Spleen (tissue), 7 donors: ENCODE data around the gene C14orf180.

ENCODE experiments used
- POLR2A ChIP-seq, 3 donors: fragments of 450-650 bp; IDR thresholded peaks; one replicate each; pipeline ENCODE4 v1.5.1; 2017; ENCODE audit warnings: antibody characterized with exemption in 3 of 3, mild to moderate bottlenecking in 1 of 3
- POLR2AphosphoS5 ChIP-seq, 3 donors: sonication (generic); formaldehyde crosslinking; IDR thresholded peaks; one replicate each; pipeline ENCODE4 v1.5.1; 2017; ENCODE audit warnings: antibody characterized with exemption in 3 of 3
- TF ChIP-seq, protein P1 (sequence below), 11 experiments: fragments of 200-600 bp in 7 of 11; fragments of 450-650 bp in 4 of 11; sonication (generic) in 4 of 11; IDR thresholded peaks in 8 of 11; conservative IDR thresholded peaks in 3 of 11; 1 replicate in 7 of 11; 2 replicates in 4 of 11; pipeline versions ENCODE4 v1.4.0 to v1.8.0; 2016 to 2021; ENCODE audit warnings: antibody characterized with exemption in 11 of 11, inconsistent platforms in 4 of 11, mild to moderate bottlenecking in 1 of 11
- donor health status: DM: no; HTN: no; CAD: no; lungs with moderate emphysema.
- donor health status: DM: no; HTN: no; CAD: no.
- donor health status: DM: no; HTN: no; CAD: no.

- TF ChIP-seq POLR2A (IDR thresholded peaks at IDR 0.05) (no peak), POLR2AphosphoS5 (IDR thresholded peaks at IDR 0.05) (no peak)
- TF ChIP-seq, protein P1, sequence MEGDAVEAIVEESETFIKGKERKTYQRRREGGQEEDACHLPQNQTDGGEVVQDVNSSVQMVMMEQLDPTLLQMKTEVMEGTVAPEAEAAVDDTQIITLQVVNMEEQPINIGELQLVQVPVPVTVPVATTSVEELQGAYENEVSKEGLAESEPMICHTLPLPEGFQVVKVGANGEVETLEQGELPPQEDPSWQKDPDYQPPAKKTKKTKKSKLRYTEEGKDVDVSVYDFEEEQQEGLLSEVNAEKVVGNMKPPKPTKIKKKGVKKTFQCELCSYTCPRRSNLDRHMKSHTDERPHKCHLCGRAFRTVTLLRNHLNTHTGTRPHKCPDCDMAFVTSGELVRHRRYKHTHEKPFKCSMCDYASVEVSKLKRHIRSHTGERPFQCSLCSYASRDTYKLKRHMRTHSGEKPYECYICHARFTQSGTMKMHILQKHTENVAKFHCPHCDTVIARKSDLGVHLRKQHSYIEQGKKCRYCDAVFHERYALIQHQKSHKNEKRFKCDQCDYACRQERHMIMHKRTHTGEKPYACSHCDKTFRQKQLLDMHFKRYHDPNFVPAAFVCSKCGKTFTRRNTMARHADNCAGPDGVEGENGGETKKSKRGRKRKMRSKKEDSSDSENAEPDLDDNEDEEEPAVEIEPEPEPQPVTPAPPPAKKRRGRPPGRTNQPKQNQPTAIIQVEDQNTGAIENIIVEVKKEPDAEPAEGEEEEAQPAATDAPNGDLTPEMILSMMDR (IDR thresholded peaks at IDR 0.05 in 8 of 11, conservative IDR thresholded peaks at IDR 0.05 in 3 of 11): no peak
Measured at GRCh38 chr14:104546591-104547309, 32.8 kb upstream of the C14orf180 start.
